Measurements from ENCODE around the gene TSPAN8.

DNA sequence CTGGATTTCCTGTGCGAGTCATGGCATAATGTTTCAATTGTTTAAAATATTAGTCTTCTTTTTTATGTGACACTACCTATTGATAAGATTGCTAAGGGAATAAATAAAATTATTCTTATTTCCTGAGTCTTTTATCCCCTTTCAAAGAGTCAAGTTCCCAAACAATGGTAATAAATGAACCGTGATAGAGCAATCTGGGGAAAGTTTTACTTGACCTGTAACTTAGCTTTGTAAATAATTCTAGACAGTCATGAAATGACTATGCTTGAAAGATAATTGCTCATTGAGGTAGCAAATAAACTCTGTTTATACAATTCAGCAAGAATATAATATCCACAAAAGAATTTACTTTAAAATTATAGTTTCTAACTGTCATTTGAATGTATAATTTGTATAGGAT is 82.1 kb downstream of the TSPAN8 start:
- TF ChIP-seq, protein P1, sequence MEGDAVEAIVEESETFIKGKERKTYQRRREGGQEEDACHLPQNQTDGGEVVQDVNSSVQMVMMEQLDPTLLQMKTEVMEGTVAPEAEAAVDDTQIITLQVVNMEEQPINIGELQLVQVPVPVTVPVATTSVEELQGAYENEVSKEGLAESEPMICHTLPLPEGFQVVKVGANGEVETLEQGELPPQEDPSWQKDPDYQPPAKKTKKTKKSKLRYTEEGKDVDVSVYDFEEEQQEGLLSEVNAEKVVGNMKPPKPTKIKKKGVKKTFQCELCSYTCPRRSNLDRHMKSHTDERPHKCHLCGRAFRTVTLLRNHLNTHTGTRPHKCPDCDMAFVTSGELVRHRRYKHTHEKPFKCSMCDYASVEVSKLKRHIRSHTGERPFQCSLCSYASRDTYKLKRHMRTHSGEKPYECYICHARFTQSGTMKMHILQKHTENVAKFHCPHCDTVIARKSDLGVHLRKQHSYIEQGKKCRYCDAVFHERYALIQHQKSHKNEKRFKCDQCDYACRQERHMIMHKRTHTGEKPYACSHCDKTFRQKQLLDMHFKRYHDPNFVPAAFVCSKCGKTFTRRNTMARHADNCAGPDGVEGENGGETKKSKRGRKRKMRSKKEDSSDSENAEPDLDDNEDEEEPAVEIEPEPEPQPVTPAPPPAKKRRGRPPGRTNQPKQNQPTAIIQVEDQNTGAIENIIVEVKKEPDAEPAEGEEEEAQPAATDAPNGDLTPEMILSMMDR (IDR thresholded peaks at IDR 0.05) = no peak
- no peak for TF ChIP-seq POLR2AphosphoS5 (IDR thresholded peaks at IDR 0.05; ENCODE audit: low read depth, low read length)
